ENCODE data around the gene MAP3K5. TPM values are rescaled to one million over a fixed set of nuclear protein-coding genes. Genes with fewer than 3 reads are reported as not detected.
"Not testable (repeated sequence)": the region's sequence is repeated elsewhere in the genome, so short reads cannot be mapped to it uniquely, and the experiment has no call there.

Gene MAP3K5
- polyA plus RNA-seq, 4 donors, result 5.4 to 7.3 (median 6.7) TPM

GRCh38 chr6:136612666-136613389 lies 179.4 kb downstream of the MAP3K5 start:
- DNase-seq (ENCODE audit: low read depth in 4 of 4, low spot score in 2 of 4), result no peak

GRCh38 chr6:136611746-136612145 lies 180.5 kb downstream of the MAP3K5 start:
- no peak for DNase-seq (ENCODE audit: low read depth in 4 of 4, low spot score in 2 of 4)

- DNase-seq (ENCODE audit: low read depth in 4 of 4, low spot score in 2 of 4), result no peak
Observed at GRCh38 chr6:136611133-136611532, 181.1 kb downstream of the MAP3K5 start.

GRCh38 chr6:136609873-136610706 lies 182.2 kb downstream of the MAP3K5 start:
- no peak for DNase-seq (ENCODE audit: low read depth in 4 of 4, low spot score in 2 of 4)

GRCh38 chr6:136608991-136609390 lies 183.3 kb downstream of the MAP3K5 start:
- DNase-seq (ENCODE audit: low read depth in 4 of 4, low spot score in 2 of 4), result no peak

- peak in 1 of 4 donors; percentile 43 for DNase-seq (ENCODE audit: low read depth in 4 of 4, low spot score in 2 of 4)
Observed at GRCh38 chr6:136607932-136608772, 184.1 kb downstream of the MAP3K5 start.

GRCh38 chr6:136607204-136607931 lies 184.9 kb downstream of the MAP3K5 start:
- DNase-seq (ENCODE audit: low read depth in 4 of 4, low spot score in 2 of 4), result no peak

GRCh38 chr6:136604928-136605510 lies 187.3 kb downstream of the MAP3K5 start:
- no peak for DNase-seq (ENCODE audit: low read depth in 4 of 4, low spot score in 2 of 4)

GRCh38 chr6:136604328-136604825 lies 187.9 kb downstream of the MAP3K5 start:
- no peak for DNase-seq (ENCODE audit: low read depth in 4 of 4, low spot score in 2 of 4)

- no peak for DNase-seq (ENCODE audit: low read depth in 4 of 4, low spot score in 2 of 4)
Observed at GRCh38 chr6:136600818-136601217, 191.5 kb downstream of the MAP3K5 start.

GRCh38 chr6:136599329-136600011 lies 192.8 kb downstream of the MAP3K5 start:
- no peak for DNase-seq (ENCODE audit: low read depth in 4 of 4, low spot score in 2 of 4)

GRCh38 chr6:136598048-136598447 lies 194.2 kb downstream of the MAP3K5 start:
- no peak for DNase-seq (ENCODE audit: low read depth in 4 of 4, low spot score in 2 of 4)

GRCh38 chr6:136594671-136595070 lies 197.6 kb downstream of the MAP3K5 start:
- DNase-seq (ENCODE audit: low read depth in 4 of 4, low spot score in 2 of 4), result no peak

GRCh38 chr6:136593748-136594490 lies 198.4 kb downstream of the MAP3K5 start:
- DNase-seq (ENCODE audit: low read depth in 4 of 4, low spot score in 2 of 4), result no peak

GRCh38 chr6:136592930-136593673 lies 199.2 kb downstream of the MAP3K5 start:
- no peak for DNase-seq (ENCODE audit: low read depth in 4 of 4, low spot score in 2 of 4)

- DNase-seq (ENCODE audit: low read depth in 4 of 4, low spot score in 2 of 4), result no peak
Observed at GRCh38 chr6:136591617-136592016, 200.7 kb downstream of the MAP3K5 start.

- DNase-seq (ENCODE audit: low read depth in 4 of 4, low spot score in 2 of 4), result not testable (repeated sequence)
Observed at GRCh38 chr6:136590846-136591245, 201.4 kb downstream of the MAP3K5 start.

- DNase-seq (ENCODE audit: low read depth in 4 of 4, low spot score in 2 of 4), result no peak
Observed at GRCh38 chr6:136587527-136587926, 204.8 kb downstream of the MAP3K5 start.
